Breast epithelium (tissue), 3 donors: ENCODE results near the gene KREMEN2.

Experiments
- CTCF ChIP-seq, 3 donors: fragments of 450-650 bp; IDR thresholded peaks; one replicate each; pipeline ENCODE4 v1.5.1; 2016 to 2017; ENCODE audit warnings: antibody characterized with exemption in 3 of 3, mild to moderate bottlenecking in 3 of 3, moderate library complexity in 3 of 3
- POLR2A ChIP-seq: fragments of 450-650 bp; IDR thresholded peaks from one replicate; pipeline ENCODE4 v1.6.1; 2016; ENCODE audit warnings: antibody characterized with exemption, mild to moderate bottlenecking, moderate library complexity
- POLR2AphosphoS5 ChIP-seq, 3 donors: sonication (generic); formaldehyde crosslinking; IDR thresholded peaks; one replicate each; pipeline ENCODE4 v1.6.1; 2017; ENCODE audit warnings: antibody characterized with exemption in 3 of 3

GRCh38 chr16:2971134-2971984 lies 7.3 kb downstream of the KREMEN2 start:
- no peak for TF ChIP-seq CTCF (IDR thresholded peaks at IDR 0.05)
- TF ChIP-seq POLR2AphosphoS5 (IDR thresholded peaks at IDR 0.05), result no peak
- TF ChIP-seq POLR2A, result no peak
